HG03354 (cell line): ENCODE measurements around the gene PTPRG.

Source experiments
- ATAC-seq: cut with Tn5 transposase; IDR thresholded peaks from one replicate; pipeline ENCODE4 v1.9.1; 2021; ENCODE audit warnings: mild to moderate bottlenecking; ENCODE audit not compliant: unreplicated experiment, poor library complexity, severe bottlenecking

Gene PTPRG

DNA sequence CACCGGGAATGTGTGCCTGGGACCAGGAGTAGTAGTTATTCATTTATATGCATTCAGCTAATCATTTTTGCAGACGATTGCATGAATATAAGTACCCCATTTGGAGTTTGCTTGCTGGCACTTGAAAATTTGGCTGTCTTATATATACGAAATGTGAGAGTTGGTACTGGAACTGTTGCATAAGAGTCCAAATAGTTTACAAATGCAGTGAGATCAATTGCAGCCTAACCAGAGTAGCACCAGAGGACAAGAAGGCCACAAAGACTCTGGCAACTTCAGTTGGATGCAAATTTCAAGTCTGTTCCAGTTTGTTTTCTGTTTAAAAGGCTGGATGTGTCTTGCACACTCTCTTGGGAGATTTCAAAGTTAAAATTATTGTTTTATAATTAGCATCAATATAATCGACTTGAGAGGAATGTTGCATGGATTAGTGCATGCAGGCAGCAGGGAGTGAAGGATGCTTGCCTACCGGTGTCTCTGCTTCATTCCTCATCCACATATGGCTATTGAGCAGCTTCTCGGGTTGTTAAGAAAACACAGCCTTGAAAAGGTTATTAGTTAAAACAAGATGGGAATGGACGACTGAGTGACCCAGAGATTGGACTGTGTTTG, 213.0 kb downstream of the PTPRG start:
- ATAC-seq: no peak

DNA sequence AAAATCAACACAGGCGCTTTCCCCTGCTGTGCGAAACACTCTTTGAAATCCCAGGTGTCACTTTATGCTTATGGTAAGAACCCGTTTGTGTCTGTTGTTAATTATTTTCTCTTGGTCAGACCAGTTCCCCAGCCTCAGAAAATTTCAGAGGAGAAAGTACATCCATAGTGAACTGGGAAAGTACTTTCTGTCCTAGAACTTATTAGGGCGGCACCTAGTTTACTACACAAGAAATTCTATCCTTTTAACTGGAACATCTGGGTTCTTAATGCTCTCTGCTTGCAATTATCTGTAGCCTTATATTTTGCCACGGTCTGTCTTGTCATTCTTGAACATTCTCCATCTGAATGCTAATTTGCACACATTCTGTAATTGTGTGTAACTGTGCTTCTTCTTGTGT, 215.0 kb downstream of the PTPRG start:
- no peak for ATAC-seq

DNA sequence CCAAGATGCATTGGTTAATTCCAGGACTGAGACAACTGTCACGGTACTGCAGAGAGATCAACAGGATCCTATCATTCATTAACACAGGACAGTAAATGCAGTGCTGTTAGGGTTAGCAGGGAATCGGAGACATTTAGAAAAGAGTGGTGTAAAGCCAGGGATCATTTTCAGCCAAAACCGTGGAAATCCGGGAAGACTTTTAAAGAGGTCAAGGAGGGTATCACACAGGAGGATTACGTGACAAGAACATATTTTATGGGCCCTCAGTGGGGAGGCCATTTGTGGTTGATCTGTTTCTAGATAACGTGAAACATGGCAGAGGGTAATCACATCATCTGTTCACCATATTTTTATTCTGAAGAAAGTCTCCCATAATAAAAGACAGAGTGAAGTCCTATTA, 216.1 kb downstream of the PTPRG start:
- ATAC-seq: no peak

DNA sequence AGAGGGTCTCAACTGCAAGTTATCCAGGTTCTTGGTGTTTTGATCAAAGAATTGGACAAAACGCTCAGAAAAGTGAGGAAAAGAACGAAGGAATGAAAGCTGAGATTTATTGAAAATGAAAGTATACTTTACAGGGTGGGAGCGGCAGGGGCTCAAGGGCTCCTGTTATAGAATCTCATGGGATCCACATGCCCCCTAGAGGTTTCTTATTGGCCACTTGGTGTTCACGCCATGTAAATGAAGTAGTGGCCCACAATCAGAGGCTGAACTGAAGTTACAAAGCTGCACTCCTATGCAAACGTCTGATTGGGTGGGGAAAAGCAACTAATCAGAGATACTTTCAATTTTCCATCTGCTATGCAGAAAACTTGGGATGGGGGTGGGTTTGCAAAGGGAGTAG, 216.7 kb downstream of the PTPRG start:
- ATAC-seq: no peak

DNA sequence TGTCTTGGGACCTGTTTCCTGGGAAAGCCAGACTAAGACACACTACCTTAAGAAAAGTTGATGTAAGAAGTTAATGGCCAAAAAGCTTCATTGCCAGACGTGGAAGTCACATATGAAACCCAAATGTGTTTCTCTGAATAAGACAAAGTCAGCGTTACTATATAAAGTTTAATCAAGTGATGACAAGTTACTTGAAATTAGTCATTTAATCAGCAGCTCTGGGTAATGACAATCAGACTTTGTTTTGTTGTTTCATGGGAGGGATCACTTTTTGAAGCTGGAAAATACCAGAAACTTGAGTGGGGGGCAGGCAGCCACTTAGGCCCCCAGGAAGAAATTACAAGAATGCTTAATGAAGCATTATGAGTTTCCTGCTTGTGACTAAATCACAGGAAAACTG, 218.6 kb downstream of the PTPRG start:
- ATAC-seq: no peak

DNA sequence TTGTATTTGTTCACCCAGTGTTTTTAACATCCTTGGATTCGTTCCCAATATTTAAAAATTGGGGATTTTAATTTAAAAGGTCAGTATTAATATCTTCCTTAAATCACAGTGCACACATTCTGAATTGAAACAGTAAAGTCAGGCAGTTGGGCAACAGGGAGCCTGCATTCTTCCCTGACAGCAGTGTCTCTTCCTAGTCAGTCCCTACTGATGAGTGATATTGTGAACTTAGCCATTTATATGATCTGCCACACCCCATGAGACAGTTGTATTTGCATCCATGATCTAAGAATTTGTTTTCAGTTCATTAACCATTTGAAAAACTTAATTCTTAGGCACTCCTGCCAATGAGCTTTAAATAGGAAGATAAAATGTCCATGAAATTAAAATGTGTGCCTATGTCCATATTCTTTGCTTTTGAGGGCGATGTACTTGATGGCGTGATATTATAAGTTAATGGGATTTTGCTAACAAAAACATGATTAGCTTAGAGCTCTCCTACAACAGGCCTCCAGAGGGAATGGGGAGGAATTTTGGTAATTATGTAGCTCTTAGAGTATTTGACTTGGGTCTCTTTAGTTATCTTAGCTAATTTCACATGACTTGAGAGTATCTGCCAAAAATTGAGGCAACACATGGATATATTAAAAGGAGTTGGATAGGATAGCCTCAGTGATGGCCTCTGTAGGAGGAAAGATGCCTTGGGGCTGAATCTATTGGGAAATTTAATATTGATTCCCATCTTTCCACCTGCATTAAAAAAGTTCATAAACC, 219.3 kb downstream of the PTPRG start:
- ATAC-seq: no peak

DNA sequence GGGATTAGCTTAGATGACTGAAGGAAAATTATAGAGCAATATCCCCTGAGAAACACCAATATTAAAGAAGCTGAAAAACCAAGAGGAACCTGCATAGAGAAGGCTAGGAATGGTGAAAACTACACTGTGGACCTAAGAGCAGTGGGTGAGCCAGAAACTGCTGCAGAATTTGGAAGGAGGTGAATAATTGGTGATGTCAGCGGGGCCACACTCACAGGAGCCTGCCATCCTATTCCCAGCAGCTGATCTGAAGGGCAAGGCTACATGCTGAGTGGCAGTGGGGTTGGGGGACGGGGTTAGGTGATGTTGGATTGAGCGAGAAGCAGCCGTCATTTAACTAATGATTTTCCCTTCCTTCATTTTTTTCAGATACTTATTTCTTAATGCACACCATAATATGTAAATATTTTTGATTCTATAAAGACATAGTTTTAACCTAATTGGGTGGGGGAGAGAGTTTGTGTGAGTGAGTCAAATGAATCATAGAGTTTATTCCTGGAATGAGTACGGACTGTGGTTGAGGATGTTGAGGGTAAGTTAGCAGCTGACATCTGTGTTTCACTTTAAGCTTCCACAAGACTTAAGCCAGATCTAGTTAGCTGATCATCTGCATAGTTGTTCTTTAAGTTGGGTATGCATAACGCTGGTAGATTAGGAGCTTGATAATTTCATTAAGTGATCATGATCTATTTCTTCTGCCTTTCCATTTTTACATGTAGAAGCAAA, 222.8 kb downstream of the PTPRG start:
- no peak for ATAC-seq

DNA sequence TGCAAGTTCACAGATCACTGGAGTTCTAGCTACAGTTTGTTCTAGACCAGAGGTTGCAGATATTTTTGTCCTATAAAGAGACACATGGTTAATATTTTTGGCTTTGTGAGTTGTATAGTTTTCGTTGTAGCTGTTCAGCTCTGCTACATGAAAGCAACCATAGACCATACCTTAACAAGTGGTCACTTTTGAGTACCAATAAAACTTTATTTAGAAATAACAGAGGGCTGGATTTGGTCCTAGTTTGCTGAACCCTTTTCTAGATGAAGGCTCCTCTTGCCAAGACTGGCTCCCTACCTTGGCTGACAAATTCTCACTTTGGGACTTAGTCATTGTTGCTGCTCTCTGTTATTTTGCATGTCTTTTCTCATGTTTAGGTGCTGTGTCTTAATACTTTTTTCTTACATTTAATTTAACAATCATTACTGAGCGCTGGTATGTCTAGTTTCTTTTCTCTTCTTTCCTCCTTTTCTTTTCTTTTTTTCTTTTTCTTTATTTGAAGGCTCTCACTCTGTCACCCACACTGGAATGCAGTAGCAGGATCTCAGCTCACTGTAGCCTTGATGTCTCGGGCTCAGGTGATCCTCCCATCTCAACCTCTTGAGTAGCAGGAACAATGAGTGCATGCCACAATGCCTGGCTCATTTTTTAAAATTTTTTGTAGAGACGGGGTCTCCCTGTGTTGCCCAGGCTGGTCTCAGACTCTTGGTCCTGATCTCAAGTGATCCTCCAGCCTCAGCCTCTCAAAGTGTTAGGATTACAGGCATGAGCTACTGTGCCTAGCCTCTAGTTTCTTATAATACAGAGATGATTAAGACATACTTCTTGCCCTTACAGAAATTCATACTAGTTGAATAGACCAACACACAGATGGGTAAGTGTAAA, 227.5 kb downstream of the PTPRG start:
- ATAC-seq: no peak

DNA sequence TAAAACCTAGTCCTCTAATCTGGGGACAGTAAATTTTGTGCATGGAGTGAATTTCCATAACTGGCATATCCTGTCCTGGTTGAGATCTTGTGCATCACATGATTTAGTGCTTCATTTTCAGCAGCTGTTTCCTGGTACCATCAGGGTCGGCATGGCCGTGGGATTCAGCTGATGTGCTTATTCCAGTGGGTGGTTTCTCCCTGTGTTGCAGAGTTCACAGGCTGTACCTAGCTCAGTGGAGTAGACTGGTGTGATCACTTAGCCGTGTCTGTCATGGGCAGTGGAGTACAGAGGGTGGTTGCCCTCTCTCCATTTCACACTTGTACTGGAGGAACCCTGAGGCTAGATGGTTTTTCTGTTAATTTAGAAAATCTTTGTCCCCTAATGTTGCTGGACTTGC, 228.5 kb downstream of the PTPRG start:
- ATAC-seq: no peak

DNA sequence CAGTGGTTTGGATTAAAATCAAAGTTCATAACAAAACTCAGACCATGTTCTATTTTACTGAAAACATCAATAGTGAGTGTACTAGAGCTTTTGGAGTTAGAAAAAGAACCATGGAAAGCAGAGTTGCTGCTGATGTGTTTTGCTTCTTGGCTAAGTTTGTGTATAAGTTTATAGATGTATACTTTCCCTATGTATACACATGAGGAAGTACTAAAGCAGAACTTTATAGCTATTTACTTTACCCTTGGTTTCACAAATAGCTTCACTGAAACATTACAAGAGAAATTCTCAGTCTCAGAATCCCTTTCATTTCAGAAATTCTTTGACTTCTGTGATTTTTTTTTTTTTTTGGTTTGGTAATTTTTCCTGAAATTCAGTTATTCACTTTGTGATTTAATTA, 229.0 kb downstream of the PTPRG start:
- ATAC-seq: no peak

DNA sequence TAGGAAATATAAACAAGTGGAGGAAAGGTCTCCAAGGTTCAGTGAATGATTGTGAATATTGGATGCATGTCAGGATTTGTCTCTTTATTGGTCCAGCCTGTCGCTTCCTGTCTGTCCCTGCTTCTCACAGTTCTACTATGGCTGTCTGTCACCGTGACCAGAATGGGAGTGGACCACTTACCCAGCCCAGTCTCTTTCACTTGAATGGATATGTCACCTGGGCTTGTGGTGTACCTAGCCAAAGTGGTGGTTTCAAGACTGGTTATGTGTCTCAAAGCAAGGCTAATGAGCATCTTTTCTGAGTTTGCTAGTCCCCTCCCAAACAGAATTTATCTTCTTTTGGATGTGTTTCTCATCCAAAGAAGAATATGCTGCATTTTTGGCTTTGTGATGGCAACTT, 231.7 kb downstream of the PTPRG start:
- no peak for ATAC-seq

DNA sequence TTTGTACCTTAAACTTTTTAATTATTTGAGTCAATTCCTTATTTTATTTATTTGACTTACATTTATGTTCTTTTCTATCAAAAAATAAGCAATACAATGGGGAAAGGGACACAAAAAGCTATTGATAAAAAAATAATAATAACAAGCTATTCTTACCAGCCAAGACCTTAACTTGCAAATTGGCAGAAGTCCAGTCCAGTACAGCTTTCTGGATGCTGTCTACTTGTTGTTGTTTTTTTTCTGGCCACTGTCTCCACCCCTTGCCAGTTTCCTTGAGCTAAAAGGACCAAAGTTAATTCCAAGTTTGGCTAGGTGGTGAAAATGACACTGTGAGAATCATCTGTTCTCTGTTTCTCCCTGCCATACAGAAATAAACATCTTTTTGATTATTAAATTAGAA, 232.2 kb downstream of the PTPRG start:
- ATAC-seq: no peak

DNA sequence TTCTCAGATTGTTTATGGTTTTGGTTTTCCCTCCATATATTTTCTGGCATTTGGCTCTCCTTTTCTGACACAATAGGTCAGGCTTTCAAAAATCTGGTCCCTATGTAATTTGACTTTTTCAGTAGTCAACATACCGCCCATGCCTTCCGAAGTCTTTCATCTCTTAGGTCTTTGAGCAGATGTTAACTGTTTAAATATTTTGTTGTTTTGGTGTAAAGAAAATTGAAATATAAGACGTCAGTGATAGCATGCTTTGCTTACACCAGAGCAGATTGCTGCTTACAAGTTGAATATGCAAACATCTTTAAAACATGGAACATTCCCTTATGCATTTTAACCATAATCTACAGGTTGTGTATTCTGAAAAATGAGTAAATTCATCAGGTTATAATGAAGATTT, 233.0 kb downstream of the PTPRG start:
- no peak for ATAC-seq

DNA sequence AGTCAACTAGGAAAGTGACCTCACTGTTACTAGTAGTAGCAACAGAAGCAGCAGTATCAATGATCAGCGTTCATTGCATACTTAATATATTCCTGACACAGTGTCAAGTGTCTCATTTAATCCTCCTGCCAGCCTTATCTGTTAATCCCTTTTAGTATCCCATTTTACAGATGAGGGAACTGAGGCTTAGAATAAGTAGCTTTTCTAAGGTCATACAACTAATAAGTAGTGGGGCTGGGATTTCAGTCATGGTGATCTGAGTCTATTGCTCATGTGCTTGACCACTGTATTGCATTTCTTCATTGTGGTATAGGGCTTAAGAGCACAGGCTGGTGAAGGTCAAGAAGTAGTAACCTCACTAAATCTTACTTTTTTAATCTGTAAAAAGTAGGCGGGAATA, 233.6 kb downstream of the PTPRG start:
- ATAC-seq: no peak

DNA sequence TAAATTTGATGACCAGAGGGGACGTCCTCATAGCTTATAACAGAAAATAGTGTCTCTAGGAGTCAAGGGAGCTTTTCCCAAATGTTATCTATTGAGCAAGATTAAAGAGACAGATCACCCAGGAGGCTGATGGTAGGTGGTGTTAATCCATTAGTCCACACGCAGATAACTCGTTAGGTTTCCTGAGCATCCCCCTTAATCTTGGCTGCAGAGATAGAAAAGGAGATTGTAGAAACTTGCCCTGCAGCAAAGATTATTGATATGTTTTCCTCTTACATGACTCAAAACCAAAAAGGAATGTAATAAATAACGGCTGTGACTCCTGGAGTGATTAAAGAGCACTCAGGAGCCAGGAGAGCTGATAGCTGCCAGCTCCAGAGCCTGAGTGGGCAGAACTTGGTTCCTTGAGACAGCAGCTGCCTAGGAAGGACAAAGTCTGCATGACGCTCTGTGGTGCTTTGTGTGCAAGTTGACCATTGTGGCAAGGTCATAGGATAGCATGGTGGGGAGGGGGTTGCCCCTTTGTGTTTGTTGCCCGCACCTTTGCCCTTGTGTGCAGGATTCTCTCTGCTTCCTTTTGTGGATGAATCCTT, 234.8 kb downstream of the PTPRG start:
- no peak for ATAC-seq

DNA sequence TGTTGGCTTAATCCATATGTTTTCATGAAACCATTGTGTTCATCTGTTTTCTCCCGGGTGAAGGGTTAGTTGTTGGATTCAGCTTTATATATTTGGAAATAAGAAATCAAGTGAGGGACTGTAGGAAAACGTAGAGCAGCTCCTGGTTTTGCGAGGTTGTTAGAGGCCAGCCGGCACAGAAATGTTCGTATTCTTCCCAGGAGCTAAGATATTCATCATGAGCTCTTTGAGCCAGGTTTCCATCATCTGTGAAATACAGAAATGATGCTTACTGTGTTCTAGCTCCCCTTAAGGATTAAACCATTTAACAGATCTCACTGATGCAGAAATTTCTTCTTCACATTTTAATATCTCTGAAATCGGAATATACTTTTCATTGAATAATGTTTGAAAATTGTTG, 235.5 kb downstream of the PTPRG start:
- ATAC-seq: no peak

DNA sequence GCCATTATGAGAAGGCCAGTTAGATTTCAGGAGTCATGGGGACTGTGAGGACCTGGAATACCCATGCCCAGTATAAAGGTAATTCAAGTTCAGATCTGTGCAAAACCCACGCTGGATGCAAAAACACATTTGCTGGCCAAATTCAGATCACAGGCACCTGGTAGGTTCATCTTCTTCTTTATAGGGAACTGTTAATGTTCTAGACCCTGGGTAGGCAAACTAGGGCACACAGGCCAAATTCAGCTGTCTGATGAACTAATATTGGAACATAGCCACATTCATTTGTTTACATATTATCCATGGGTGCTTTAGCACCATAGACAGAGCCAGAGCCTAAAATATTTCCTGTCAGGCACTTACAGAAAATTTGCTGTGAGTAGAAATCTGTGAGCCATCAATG, 241.4 kb downstream of the PTPRG start:
- ATAC-seq: no peak

DNA sequence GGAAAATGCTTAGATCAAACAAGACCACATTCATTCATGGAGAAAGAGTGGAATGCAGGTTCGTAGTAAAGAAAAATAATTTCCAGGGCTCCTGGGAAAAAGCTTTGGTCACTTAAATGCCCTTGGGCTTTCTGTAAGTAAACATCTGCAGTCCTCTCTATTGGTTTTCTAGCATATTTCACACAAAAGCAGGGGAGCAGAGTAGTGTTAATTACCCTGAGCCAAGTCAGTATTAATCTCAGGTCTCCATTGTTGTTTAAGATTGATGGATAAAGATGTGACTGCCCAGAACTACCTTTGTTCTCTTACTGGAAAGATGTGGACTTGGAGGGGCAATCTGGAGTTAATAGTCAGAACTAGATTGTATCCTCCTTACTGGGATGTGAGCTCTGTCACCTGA, 242.6 kb downstream of the PTPRG start:
- no peak for ATAC-seq

DNA sequence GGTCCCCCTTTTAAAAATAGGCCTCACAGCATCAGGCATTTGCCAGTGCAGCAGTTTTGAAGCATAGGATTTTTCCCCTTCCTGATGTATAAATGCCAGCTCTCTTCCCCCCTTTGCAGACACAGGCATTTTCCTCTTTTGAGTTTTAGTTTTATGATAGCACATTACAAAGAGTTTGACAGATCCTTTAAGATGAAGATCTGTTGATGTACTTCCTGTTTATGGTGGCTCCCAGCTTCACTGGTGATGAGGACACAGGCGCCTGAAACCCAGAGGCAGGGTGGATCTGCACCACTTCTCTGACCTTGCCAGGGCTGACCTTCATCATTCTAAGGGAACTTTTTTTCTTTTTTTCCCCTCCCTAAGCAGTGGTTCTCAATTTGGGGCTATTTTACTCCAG, 243.4 kb downstream of the PTPRG start:
- no peak for ATAC-seq
